IPS DF 4.7 (cell line): ENCODE measurements around the gene DICER1.

Experiments
- DNase-seq: peaks from one replicate; pipeline ENCODE4 v3.0.0-alpha.2; 2013; ENCODE audit warnings: low spot score; ENCODE audit errors: extremely low read depth

DICER1 gene

GRCh38 chr14:95125221-95125620, 32.1 kb downstream of the DICER1 start:
- no peak for DNase-seq

- no peak for DNase-seq
Measured at GRCh38 chr14:95123891-95124579, 33.3 kb downstream of the DICER1 start.

GRCh38 chr14:95122621-95122945, 34.7 kb downstream of the DICER1 start:
- DNase-seq: no peak

- no peak for DNase-seq
Measured at GRCh38 chr14:95121911-95122620, 35.3 kb downstream of the DICER1 start.

GRCh38 chr14:95119336-95119735, 38.0 kb downstream of the DICER1 start:
- DNase-seq: no peak

GRCh38 chr14:95117937-95118721, 39.2 kb downstream of the DICER1 start:
- no peak for DNase-seq

GRCh38 chr14:95113476-95113875, 43.9 kb downstream of the DICER1 start:
- no peak for DNase-seq

GRCh38 chr14:95111507-95112164, 45.7 kb downstream of the DICER1 start:
- no peak for DNase-seq

GRCh38 chr14:95110178-95110577, 47.2 kb downstream of the DICER1 start:
- DNase-seq: no peak

- DNase-seq: no peak
Measured at GRCh38 chr14:95107711-95108110, 49.6 kb downstream of the DICER1 start.

- DNase-seq: no peak
Measured at GRCh38 chr14:95106971-95107370, 50.4 kb downstream of the DICER1 start.

GRCh38 chr14:95104911-95105310, 52.4 kb downstream of the DICER1 start:
- no peak for DNase-seq

- DNase-seq: no peak
Measured at GRCh38 chr14:95102680-95103044, 54.7 kb downstream of the DICER1 start.

- DNase-seq: no peak
Measured at GRCh38 chr14:95101736-95102679, 55.3 kb downstream of the DICER1 start.

- DNase-seq: peak; percentile 38
Measured at GRCh38 chr14:95098984-95099599, 58.2 kb downstream of the DICER1 start.

GRCh38 chr14:95097385-95097784, 59.9 kb downstream of the DICER1 start:
- no peak for DNase-seq

GRCh38 chr14:95096476-95096875, 60.9 kb downstream of the DICER1 start:
- no peak for DNase-seq

- DNase-seq: no peak
Measured at GRCh38 chr14:95095996-95096395, 61.3 kb downstream of the DICER1 start.

- no peak for DNase-seq
Measured at GRCh38 chr14:95092723-95093122, 64.6 kb downstream of the DICER1 start.

GRCh38 chr14:95091581-95091980, 65.7 kb downstream of the DICER1 start:
- DNase-seq: no peak
